Panc1 (cell line): ENCODE data around the gene CFAP221. TPM values are rescaled to one million over a fixed set of nuclear protein-coding genes. Genes with fewer than 3 reads are reported as not detected.

ENCODE experiments used
- ATAC-seq: fragments of 200-7000 bp; cut with Tn5 transposase; 2 replicates; pipeline ENCODE4 v1.9.1; 2020; ENCODE audit warnings: mild to moderate bottlenecking, moderate library complexity
- BruUV-seq: library from RNA; stranded (reverse); fragments of 400-500 nt; replicated peaks from 2 replicates; lab custom pipeline; 2021; lab: Mats Ljungman, UMichigan
- CTCF ChIA-PET: fragments of 300-600 bp; sonication (Branson Sonifier 250); formaldehyde crosslinking; loops from one replicate; lab custom pipeline; 2022; ENCODE audit warnings: antibody characterized with exemption; lab: Charles Lee
- POLR2A ChIA-PET: fragments of 300-600 bp; sonication (Branson Sonifier 250); formaldehyde crosslinking; loops from one replicate; lab custom pipeline; 2022; ENCODE audit warnings: antibody characterized with exemption; lab: Charles Lee
- DNase-seq: peaks from one replicate; pipeline ENCODE4 v3.0.0-alpha.2; 2010; ENCODE audit warnings: low read depth, low spot score
- H3K27ac ChIP-seq: 2 replicates; pipeline ENCODE4 v1.5.1; 2011; ENCODE audit warnings: mild to moderate bottlenecking, low read length, inconsistent platforms
- H3K27me3 ChIP-seq: fragments of 200-500 bp; sonication (Bioruptor generic); 2 replicates; pipeline ENCODE4 v1.6.0; 2014; ENCODE audit warnings: low read length, inconsistent platforms; ENCODE audit not compliant: control insufficient read depth, insufficient read depth
- H3K36me3 ChIP-seq: fragments of 200-500 bp; sonication (Bioruptor generic); 2 replicates; pipeline ENCODE4 v1.5.1; 2014; ENCODE audit warnings: inconsistent platforms, mild to moderate bottlenecking, low read length, moderate library complexity; ENCODE audit not compliant: control insufficient read depth, insufficient read depth
- H3K4me1 ChIP-seq: 2 replicates; pipeline ENCODE4 v1.5.1; 2011; ENCODE audit warnings: inconsistent platforms, mild to moderate bottlenecking, low read length, moderate library complexity; ENCODE audit not compliant: control insufficient read depth, insufficient read depth
- H3K4me3 ChIP-seq, 2 experiments: 2 replicates each; pipeline ENCODE4 v1.5.1; 2011 to 2012; ENCODE audit warnings: low read depth in 2 of 2, low read length in 2 of 2, mild to moderate bottlenecking in 2 of 2, inconsistent platforms in 1 of 2, moderate library complexity in 1 of 2
- H3K9me3 ChIP-seq: fragments of 200-500 bp; sonication (Bioruptor generic); 2 replicates; pipeline ENCODE4 v1.5.1; 2014; ENCODE audit warnings: low read depth, mild to moderate bottlenecking, inconsistent platforms, low read length, moderate library complexity; ENCODE audit not compliant: control insufficient read depth, insufficient read depth
- POLR2AphosphoS5 ChIP-seq: IDR thresholded peaks from 2 replicates; pipeline ENCODE4 v1.6.1; 2012; ENCODE audit warnings: mild to moderate bottlenecking, low read depth, low read length, moderate library complexity
- SIN3A ChIP-seq: IDR thresholded peaks from 2 replicates; pipeline ENCODE4 v1.6.1; 2012; ENCODE audit warnings: low read depth, mild to moderate bottlenecking, low read length, moderate library complexity, borderline replicate concordance; ENCODE audit not compliant: insufficient read depth
- TCF7L2 ChIP-seq: IDR thresholded peaks from 2 replicates; pipeline ENCODE4 v1.6.1; 2011; ENCODE audit warnings: mild to moderate bottlenecking, low read depth, low read length, inconsistent platforms
- in situ Hi-C: cut with HindIII; loops from 2 replicates; pipeline ENCODE4 v1.10.0; 2016; ENCODE audit warnings: low sequenced_read_pairs, low pct_unique_long_range_greater_than_20kb
- intact Hi-C: fragments of 100-400 bp; cut with micrococcal nuclease; formaldehyde crosslinking; loops from one replicate; pipeline ENCODE4 v1.10.0; 2022; ENCODE audit not compliant: unreplicated experiment
- total RNA-seq: library from RNA; stranded (reverse); gene quantifications from one replicate; pipeline ENCODE4 v1.2.1, GENCODE V29; 2021; ENCODE audit not compliant: unreplicated experiment
- TF ChIP-seq, protein P1 (sequence below): fragments of 450-650 bp; IDR thresholded peaks from 2 replicates; pipeline ENCODE4 v1.5.1; 2017; ENCODE audit warnings: mild to moderate bottlenecking
- TF ChIP-seq, protein P2 (sequence below), 2 experiments: IDR thresholded peaks; 2 replicates each; pipeline ENCODE4 v1.6.1; 2011 to 2012; ENCODE audit warnings: low read depth in 2 of 2, control low read depth in 1 of 2, low read length in 1 of 2, mild to moderate bottlenecking in 1 of 2, moderate library complexity in 1 of 2; ENCODE audit not compliant: insufficient read depth in 1 of 2

The CFAP221 gene
- total RNA-seq, 1 experiment from 2014 or later: not detected

GRCh38 chr2:119668546-119668945 lies 124.3 kb downstream of the CFAP221 start:
- no peaks in the 10 kb centered on the region for H3K4me1 ChIP-seq
- in situ Hi-C loops: no loop called here
- CTCF ChIA-PET: no interaction called here

GRCh38 chr2:119671016-119671415 lies 126.8 kb downstream of the CFAP221 start:
- H3K27ac ChIP-seq: no peak overlapping the region
- no peaks in the 10 kb centered on the region for H3K9me3 ChIP-seq
- no peaks in the 10 kb centered on the region for H3K36me3 ChIP-seq
- no peaks in the 10 kb centered on the region for H3K4me1 ChIP-seq
- peaks cover 4% of the 10 kb centered on the region; the same call in 1 of the 2 replicates for H3K27me3 ChIP-seq
- intact Hi-C loops (no loop called here), in situ Hi-C loops (no loop called here)
- no peak overlapping the region for H3K4me3 ChIP-seq
- no TSS peak for BruUV-seq
- DNase-seq: no peak
- CTCF ChIA-PET: no interaction called here
- POLR2A ChIA-PET: no interaction called here
- TF ChIP-seq SIN3A: no peak
- TF ChIP-seq, protein P1, sequence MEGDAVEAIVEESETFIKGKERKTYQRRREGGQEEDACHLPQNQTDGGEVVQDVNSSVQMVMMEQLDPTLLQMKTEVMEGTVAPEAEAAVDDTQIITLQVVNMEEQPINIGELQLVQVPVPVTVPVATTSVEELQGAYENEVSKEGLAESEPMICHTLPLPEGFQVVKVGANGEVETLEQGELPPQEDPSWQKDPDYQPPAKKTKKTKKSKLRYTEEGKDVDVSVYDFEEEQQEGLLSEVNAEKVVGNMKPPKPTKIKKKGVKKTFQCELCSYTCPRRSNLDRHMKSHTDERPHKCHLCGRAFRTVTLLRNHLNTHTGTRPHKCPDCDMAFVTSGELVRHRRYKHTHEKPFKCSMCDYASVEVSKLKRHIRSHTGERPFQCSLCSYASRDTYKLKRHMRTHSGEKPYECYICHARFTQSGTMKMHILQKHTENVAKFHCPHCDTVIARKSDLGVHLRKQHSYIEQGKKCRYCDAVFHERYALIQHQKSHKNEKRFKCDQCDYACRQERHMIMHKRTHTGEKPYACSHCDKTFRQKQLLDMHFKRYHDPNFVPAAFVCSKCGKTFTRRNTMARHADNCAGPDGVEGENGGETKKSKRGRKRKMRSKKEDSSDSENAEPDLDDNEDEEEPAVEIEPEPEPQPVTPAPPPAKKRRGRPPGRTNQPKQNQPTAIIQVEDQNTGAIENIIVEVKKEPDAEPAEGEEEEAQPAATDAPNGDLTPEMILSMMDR: no peak
- TF ChIP-seq POLR2AphosphoS5: no peak
- TF ChIP-seq, protein P2, sequence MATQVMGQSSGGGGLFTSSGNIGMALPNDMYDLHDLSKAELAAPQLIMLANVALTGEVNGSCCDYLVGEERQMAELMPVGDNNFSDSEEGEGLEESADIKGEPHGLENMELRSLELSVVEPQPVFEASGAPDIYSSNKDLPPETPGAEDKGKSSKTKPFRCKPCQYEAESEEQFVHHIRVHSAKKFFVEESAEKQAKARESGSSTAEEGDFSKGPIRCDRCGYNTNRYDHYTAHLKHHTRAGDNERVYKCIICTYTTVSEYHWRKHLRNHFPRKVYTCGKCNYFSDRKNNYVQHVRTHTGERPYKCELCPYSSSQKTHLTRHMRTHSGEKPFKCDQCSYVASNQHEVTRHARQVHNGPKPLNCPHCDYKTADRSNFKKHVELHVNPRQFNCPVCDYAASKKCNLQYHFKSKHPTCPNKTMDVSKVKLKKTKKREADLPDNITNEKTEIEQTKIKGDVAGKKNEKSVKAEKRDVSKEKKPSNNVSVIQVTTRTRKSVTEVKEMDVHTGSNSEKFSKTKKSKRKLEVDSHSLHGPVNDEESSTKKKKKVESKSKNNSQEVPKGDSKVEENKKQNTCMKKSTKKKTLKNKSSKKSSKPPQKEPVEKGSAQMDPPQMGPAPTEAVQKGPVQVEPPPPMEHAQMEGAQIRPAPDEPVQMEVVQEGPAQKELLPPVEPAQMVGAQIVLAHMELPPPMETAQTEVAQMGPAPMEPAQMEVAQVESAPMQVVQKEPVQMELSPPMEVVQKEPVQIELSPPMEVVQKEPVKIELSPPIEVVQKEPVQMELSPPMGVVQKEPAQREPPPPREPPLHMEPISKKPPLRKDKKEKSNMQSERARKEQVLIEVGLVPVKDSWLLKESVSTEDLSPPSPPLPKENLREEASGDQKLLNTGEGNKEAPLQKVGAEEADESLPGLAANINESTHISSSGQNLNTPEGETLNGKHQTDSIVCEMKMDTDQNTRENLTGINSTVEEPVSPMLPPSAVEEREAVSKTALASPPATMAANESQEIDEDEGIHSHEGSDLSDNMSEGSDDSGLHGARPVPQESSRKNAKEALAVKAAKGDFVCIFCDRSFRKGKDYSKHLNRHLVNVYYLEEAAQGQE (IDR thresholded peaks at IDR 0.05; ENCODE audit: insufficient read depth in 1 of 2, low read depth in 2 of 2, low read length in 1 of 2): no peak
- no peak for TF ChIP-seq TCF7L2
- ATAC-seq: no peak

More at GRCh38 chr2:119668546-119668945, 124.3 kb downstream of the CFAP221 start:
- BruUV-seq: no TSS peak
- Histone ChIP-seq H3K4me3 (no peak overlapping the region), H3K27me3 (peaks cover 2% of the 10 kb centered on the region; the same call in 1 of the 2 replicates), H3K9me3 (no peaks in the 10 kb centered on the region), H3K27ac (no peak overlapping the region), H3K36me3 (no peaks in the 10 kb centered on the region)
- intact Hi-C loops: no loop called here
- TF ChIP-seq, protein P2 (IDR thresholded peaks at IDR 0.05; ENCODE audit: insufficient read depth in 1 of 2, low read depth in 2 of 2, low read length in 1 of 2): no peak
- no peak for TF ChIP-seq SIN3A
- TF ChIP-seq, protein P1: no peak
- TF ChIP-seq TCF7L2: no peak
- TF ChIP-seq POLR2AphosphoS5: no peak
- DNase-seq (no peak), ATAC-seq (no peak)
- POLR2A ChIA-PET: no interaction called here
